Activated CD4-positive, alpha-beta memory T cell treated with anti-CD3 and anti-CD28 coated beads, Interleukin-2, amount 10 ng/mL, durations not matched to agents 7 days and 5 days (primary cell): Measurements from ENCODE around the gene SEPHS1. TPM values are rescaled to one million over a fixed set of nuclear protein-coding genes. Genes with fewer than 3 reads are reported as not detected.

Source experiments
- CTCF ChIA-PET: fragments of 350-600 bp; sonication (Branson Sonifier 250); formaldehyde crosslinking; loops from one replicate; lab custom pipeline; 2021; ENCODE audit warnings: antibody characterized with exemption, inconsistent platforms; lab: Charles Lee
- POLR2A ChIA-PET: fragments of 350-600 bp; sonication (Branson Sonifier 250); formaldehyde crosslinking; loops from one replicate; lab custom pipeline; 2021; ENCODE audit warnings: antibody characterized with exemption; lab: Charles Lee
- DNase-seq: peaks from one replicate; pipeline ENCODE4 v3.0.0-alpha.2; 2020
- H3K27ac Mint-ChIP-seq: one replicate; pipeline ENCODE4 v1.8.0; 2021; ENCODE audit warnings: mild to moderate bottlenecking, mixed read lengths
- H3K27me3 Mint-ChIP-seq: one replicate; pipeline ENCODE4 v1.8.0; 2021; ENCODE audit warnings: mixed read lengths
- H3K36me3 Mint-ChIP-seq: one replicate; pipeline ENCODE4 v1.8.0; 2021; ENCODE audit warnings: low read depth, mixed read lengths
- H3K4me1 Mint-ChIP-seq: one replicate; pipeline ENCODE4 v1.8.0; 2021; ENCODE audit warnings: mixed read lengths
- H3K4me3 Mint-ChIP-seq: one replicate; pipeline ENCODE4 v1.8.0; 2021; ENCODE audit warnings: mild to moderate bottlenecking, mixed read lengths
- H3K9me3 Mint-ChIP-seq: one replicate; pipeline ENCODE4 v1.8.0; 2021; ENCODE audit warnings: mixed read lengths
- total RNA-seq, 2 experiments: library from RNA; stranded (reverse); gene quantifications; one replicate each; pipeline ENCODE4 v1.2.3, GENCODE V29; 2021

The SEPHS1 gene
- total RNA-seq, 2 experiments from 2014 or later: 50.9 to 53.6 TPM

GRCh38 chr10:13268310-13268709 is 79.8 kb downstream of the SEPHS1 start:
- Mint-ChIP-seq H3K4me3 (no peak overlapping the region), H3K4me1 (peaks cover 6% of the 10 kb centered on the region), H3K9me3 (no peaks in the 10 kb centered on the region), H3K27me3 (peaks cover 9% of the 10 kb centered on the region), H3K36me3 (no peaks in the 10 kb centered on the region), H3K27ac (no peak overlapping the region)
- ChIA-PET CTCF (interaction anchor here (0.5 kb wide), 1 partner anchor 62 kb away, joined by 4 read pairs; no protein-coding TSS in a partner anchor), POLR2A (no interaction called here)
- no peak for DNase-seq

Other genes starting within 250 kb of the SEPHS1 start
- gene OPTN, start 248.1 kb downstream of the SEPHS1 start, total RNA-seq: 100 to 1,000 TPM; 196 to 197 TPM
- 10 to 100 TPM; 40.7 to 42.9 TPM for gene MCM10, start 186.7 kb downstream of the SEPHS1 start, total RNA-seq
- not detected for gene UCMA, start 113.9 kb downstream of the SEPHS1 start, total RNA-seq
- gene PHYH, start 48.2 kb downstream of the SEPHS1 start, total RNA-seq: 10 to 100 TPM; 10.9 to 11.2 TPM
- not detected for gene BEND7, start 180.7 kb upstream of the SEPHS1 start, total RNA-seq
- gene PRPF18, start 238.7 kb upstream of the SEPHS1 start, total RNA-seq: 10 to 100 TPM; 22.5 to 26.0 TPM